Brain pericyte (primary cell): ENCODE data around the gene DIMT1.
A peak's percentile ranks its signal among the peaks of the same experiment; 100 is the strongest.

Experiments
- DNase-seq: peaks from one replicate; pipeline ENCODE4 v3.0.0-alpha.2; 2012; ENCODE audit warnings: low read depth, low spot score

The DIMT1 gene

GRCh38 chr5:62403411-62404250, at the start of gene DIMT1:
Gene DIMT1, minus strand, starts transcription at chr5:62403905. Its CDS starts 133 bp downstream, at chr5:62403772.
- peak; percentile 83 for DNase-seq

GRCh38 chr5:62450259-62450658, 46.6 kb upstream of the DIMT1 start:
- no peak for DNase-seq

- no peak for DNase-seq
Measured at GRCh38 chr5:62448528-62448927, 44.8 kb upstream of the DIMT1 start.

GRCh38 chr5:62432621-62433064, 28.9 kb upstream of the DIMT1 start:
- DNase-seq, result no peak

- DNase-seq, result no peak
Measured at GRCh38 chr5:62431735-62432620, 28.3 kb upstream of the DIMT1 start.

GRCh38 chr5:62424763-62425162, 21.1 kb upstream of the DIMT1 start:
- no peak for DNase-seq

GRCh38 chr5:62421414-62421813, 17.7 kb upstream of the DIMT1 start:
- DNase-seq, result no peak

GRCh38 chr5:62419609-62420008, 15.9 kb upstream of the DIMT1 start:
- no peak for DNase-seq

- no peak for DNase-seq
Measured at GRCh38 chr5:62418462-62419076, 14.9 kb upstream of the DIMT1 start.

- DNase-seq, result no peak
Measured at GRCh38 chr5:62413711-62414110, 10.0 kb upstream of the DIMT1 start.

- DNase-seq, result peak; percentile 97
Measured at GRCh38 chr5:62412549-62413329, 9.0 kb upstream of the DIMT1 start, which contains the start of gene IPO11. Gene IPO11, plus strand, starts transcription at chr5:62412763. Its CDS starts 24,517 bp downstream, at chr5:62437280.

GRCh38 chr5:62395210-62395950, 8.3 kb downstream of the DIMT1 start:
- DNase-seq, result no peak

GRCh38 chr5:62386824-62387223, 16.9 kb downstream of the DIMT1 start:
- no peak for DNase-seq

- no peak for DNase-seq
Measured at GRCh38 chr5:62385816-62386400, 17.8 kb downstream of the DIMT1 start.

- DNase-seq, result no peak
Measured at GRCh38 chr5:62385131-62385530, 18.6 kb downstream of the DIMT1 start.

GRCh38 chr5:62376064-62376463, 27.6 kb downstream of the DIMT1 start:
- DNase-seq, result no peak

- no peak for DNase-seq
Measured at GRCh38 chr5:62375627-62376026, 28.1 kb downstream of the DIMT1 start.

GRCh38 chr5:62374090-62374489, 29.6 kb downstream of the DIMT1 start:
- no peak for DNase-seq

GRCh38 chr5:62373382-62373781, 30.3 kb downstream of the DIMT1 start:
- no peak for DNase-seq

- DNase-seq, result no peak
Measured at GRCh38 chr5:62372600-62372999, 31.1 kb downstream of the DIMT1 start.
